Right lobe of liver (tissue), 4 donors: ENCODE measurements around the gene SH3RF3.

ENCODE experiments used
- POLR2A ChIP-seq: fragments of 450-650 bp; IDR thresholded peaks from one replicate; pipeline ENCODE4 v1.6.1; 2017; ENCODE audit warnings: antibody characterized with exemption, mild to moderate bottlenecking
- TF ChIP-seq, protein P1 (sequence below), 4 donors: fragments of 200-600 bp in 3 of 4; fragments of 450-650 bp in 1 of 4; IDR thresholded peaks; one replicate each; pipeline versions ENCODE4 v1.5.1 to v1.8.0; 2016 to 2022; ENCODE audit warnings: antibody characterized with exemption in 4 of 4, mild to moderate bottlenecking in 2 of 4
- donor health status: DM: no; HTN: no; CAD: no.
- donor health status: DM: no; HTN: no; CAD: no.
- donor health status: DM: no; HTN: yes; CAD: no.

DNA sequence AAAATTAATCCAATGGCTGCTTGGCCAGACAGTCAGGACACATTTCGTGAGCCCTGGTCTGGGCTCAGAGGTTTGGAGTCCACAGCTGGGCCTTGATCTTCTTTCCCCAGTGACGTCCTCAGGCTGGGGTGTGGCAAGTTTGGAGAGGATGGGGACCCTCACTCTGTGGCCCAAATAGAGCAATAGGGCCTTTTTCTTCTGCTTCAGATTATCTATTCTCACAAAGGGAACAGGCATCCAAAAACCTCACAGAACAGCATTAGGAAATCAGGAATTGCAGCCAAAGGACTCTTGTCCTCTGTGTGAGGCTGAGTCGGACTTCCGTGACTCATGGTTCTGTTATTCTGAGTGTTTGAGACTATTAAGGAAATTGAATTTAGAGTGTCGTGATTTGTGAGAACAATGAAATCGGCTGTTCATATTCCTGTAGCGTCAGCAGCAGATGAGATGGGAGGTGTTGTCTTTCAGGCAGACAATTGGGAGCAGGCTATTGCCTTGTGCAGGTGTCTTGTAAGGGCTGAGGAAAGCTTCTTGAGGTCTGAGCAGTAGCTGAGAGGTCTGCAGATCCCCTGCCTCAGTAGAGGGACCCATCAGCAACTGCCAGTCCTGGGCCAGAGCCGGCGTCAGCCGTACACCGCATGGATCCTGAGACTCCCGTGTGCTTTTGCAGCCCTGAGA is 113.8 kb downstream of the SH3RF3 start:
- TF ChIP-seq, protein P1, sequence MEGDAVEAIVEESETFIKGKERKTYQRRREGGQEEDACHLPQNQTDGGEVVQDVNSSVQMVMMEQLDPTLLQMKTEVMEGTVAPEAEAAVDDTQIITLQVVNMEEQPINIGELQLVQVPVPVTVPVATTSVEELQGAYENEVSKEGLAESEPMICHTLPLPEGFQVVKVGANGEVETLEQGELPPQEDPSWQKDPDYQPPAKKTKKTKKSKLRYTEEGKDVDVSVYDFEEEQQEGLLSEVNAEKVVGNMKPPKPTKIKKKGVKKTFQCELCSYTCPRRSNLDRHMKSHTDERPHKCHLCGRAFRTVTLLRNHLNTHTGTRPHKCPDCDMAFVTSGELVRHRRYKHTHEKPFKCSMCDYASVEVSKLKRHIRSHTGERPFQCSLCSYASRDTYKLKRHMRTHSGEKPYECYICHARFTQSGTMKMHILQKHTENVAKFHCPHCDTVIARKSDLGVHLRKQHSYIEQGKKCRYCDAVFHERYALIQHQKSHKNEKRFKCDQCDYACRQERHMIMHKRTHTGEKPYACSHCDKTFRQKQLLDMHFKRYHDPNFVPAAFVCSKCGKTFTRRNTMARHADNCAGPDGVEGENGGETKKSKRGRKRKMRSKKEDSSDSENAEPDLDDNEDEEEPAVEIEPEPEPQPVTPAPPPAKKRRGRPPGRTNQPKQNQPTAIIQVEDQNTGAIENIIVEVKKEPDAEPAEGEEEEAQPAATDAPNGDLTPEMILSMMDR (IDR thresholded peaks at IDR 0.05) = no peak
- no peak for TF ChIP-seq POLR2A
